GM12872 (cell line): Measurements from ENCODE around the gene SYPL1.

Source experiments
- CTCF ChIP-seq: IDR thresholded peaks from 3 replicates; pipeline ENCODE4 v1.5.1; 2011; ENCODE audit warnings: low read depth, mild to moderate bottlenecking, low read length, moderate library complexity; ENCODE audit not compliant: insufficient read depth

SYPL1 gene

GRCh38 chr7:106073701-106074100 is 38.4 kb downstream of the SYPL1 start:
- TF ChIP-seq CTCF, result no peak

- no peak for TF ChIP-seq CTCF
Observed at GRCh38 chr7:106072715-106073091, 39.4 kb downstream of the SYPL1 start.

GRCh38 chr7:106071999-106072714 is 40.0 kb downstream of the SYPL1 start:
- TF ChIP-seq CTCF, result no peak

GRCh38 chr7:106071356-106071998 is 40.6 kb downstream of the SYPL1 start:
- TF ChIP-seq CTCF, result no peak

GRCh38 chr7:106070567-106071254 is 41.4 kb downstream of the SYPL1 start:
- TF ChIP-seq CTCF, result no peak

DNA sequence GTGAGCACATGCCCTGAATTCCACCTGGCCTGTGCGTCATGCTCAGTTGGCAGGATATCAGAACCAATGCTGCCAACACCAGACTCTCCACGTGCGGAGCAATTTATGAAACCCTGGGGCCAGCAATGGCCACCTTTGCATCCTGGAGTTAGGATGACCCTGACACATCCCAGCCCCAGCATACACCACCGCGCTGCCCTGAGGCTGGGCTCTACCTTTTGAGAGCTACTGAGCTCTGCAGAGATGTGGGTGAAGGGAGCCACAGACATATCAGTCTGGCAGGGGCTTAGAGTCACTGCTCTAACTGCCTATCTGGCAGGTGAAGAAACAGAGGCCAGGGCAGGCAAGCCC is 41.9 kb downstream of the SYPL1 start:
- no peak for TF ChIP-seq CTCF

DNA sequence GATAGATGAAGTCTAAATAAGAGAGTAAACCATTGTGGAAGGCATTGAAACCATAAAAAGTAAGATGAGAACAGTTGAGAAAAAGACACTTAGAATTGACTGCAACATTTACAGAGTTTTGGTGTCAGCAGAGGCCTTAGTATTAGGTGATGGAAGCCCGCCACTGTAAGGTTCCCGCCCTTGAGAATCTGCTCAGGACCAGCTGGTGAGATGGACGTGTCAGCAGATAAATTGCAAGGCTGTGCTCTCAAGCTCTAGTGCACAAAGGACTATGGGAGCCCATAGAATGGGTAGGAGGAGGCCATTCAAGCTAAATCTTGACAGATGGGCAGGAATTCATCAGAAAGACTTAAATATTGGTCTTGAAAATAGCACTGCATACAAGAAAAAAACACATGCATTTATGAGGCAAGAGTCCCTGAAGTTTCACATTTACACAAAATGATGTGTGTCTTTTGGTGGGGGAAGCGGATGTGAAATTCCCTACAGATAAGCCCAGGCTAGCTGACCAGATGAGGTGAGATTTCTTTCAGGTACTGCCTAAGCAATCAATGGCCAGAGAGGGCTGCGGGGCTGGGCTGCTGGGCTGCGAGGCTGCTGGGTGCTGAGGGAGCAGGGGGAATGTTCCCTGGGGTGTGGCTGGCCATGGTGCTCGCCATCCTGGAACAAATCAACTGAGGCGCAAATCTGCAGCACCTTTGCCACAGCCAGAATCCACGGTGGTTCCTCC is 42.5 kb downstream of the SYPL1 start:
- no peak for TF ChIP-seq CTCF
